SK-N-MC (cell line): Measurements from ENCODE around the gene DDIT4.
"Not testable (repeated sequence)": the region's sequence is repeated elsewhere in the genome, so short reads cannot be mapped to it uniquely, and the experiment has no call there.

ENCODE experiments used
- DNase-seq: peaks from one replicate; pipeline ENCODE4 v3.0.0-alpha.2; 2011; ENCODE audit warnings: low read depth, low spot score
- H3K27ac ChIP-seq: fragments of 200-600 bp; sonication (generic); 2 replicates; pipeline ENCODE4 v1.5.1; 2016; ENCODE audit warnings: mixed run types
- H3K36me3 ChIP-seq: fragments of 200-600 bp; sonication (generic); 2 replicates; pipeline ENCODE4 v1.6.1; 2017; ENCODE audit warnings: antibody characterized with exemption, low read length, mixed read lengths; ENCODE audit not compliant: insufficient read depth
- H3K4me3 ChIP-seq: fragments of 200-600 bp; sonication (generic); 2 replicates; pipeline ENCODE4 v1.5.1; 2016
- H3K9ac ChIP-seq: fragments of 200-600 bp; sonication (generic); 2 replicates; pipeline ENCODE4 v1.8.0; 2017; ENCODE audit warnings: mixed run types, mixed read lengths; ENCODE audit not compliant: insufficient read length
- H3K9me3 ChIP-seq: fragments of 200-600 bp; sonication (generic); 2 replicates; pipeline ENCODE4 v1.6.1; 2017; ENCODE audit warnings: low read depth, mild to moderate bottlenecking, antibody characterized with exemption, low read length, moderate library complexity, mixed read lengths
- EZH2 ChIP-seq: fragments of 200-600 bp; sonication (generic); IDR thresholded peaks from one replicate; pipeline ENCODE4 v1.6.1; 2017; ENCODE audit warnings: antibody characterized with exemption
- FOXP2 ChIP-seq: optimal IDR thresholded peaks from 2 replicates; pipeline ENCODE3; 2011; ENCODE audit warnings: mild to moderate bottlenecking, moderate library complexity; ENCODE audit not compliant: insufficient read depth; ENCODE audit errors: extremely low read length, control extremely low read depth
- POLR2AphosphoS5 ChIP-seq: IDR thresholded peaks from 2 replicates; pipeline ENCODE4 v1.6.1; 2012; ENCODE audit warnings: mild to moderate bottlenecking, low read depth, low read length, borderline replicate concordance

DDIT4 gene

DNA sequence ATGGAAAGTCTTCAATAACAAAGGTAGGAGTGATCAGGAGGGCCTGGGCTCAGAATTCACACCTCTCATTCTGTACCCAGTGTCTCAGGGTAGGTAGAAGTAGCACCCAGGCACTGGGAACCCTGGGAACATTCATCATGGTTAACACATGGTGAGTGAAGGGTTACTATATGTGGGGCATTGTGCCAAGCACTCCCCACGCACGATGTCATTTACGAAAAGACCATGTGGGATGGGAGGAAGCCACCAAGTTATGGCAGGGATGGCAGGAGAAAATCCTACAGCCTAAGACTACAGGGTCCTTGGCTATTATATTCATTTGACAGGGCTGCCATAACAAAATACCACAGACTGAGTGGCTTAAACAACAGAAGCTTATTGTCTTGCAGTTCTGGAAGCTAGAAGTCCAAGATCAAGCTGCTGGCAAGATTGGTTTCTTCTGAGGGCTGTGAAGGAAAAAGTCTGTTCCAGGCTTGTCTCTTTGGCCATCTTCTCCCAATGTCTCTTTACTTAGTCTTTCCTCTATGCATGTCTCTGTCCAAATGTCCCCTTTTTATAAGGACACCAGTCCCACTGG, 27.7 kb upstream of the DDIT4 start:
- no peak for TF ChIP-seq POLR2AphosphoS5
- TF ChIP-seq EZH2 = no peak
- TF ChIP-seq FOXP2 = no peak
- Histone ChIP-seq H3K9ac (no peak overlapping the region), H3K4me3 (no peak overlapping the region), H3K36me3 (no peaks in the 10 kb centered on the region), H3K27ac (no peak overlapping the region), H3K9me3 (no peaks in the 10 kb centered on the region)
- DNase-seq = no peak

DNA sequence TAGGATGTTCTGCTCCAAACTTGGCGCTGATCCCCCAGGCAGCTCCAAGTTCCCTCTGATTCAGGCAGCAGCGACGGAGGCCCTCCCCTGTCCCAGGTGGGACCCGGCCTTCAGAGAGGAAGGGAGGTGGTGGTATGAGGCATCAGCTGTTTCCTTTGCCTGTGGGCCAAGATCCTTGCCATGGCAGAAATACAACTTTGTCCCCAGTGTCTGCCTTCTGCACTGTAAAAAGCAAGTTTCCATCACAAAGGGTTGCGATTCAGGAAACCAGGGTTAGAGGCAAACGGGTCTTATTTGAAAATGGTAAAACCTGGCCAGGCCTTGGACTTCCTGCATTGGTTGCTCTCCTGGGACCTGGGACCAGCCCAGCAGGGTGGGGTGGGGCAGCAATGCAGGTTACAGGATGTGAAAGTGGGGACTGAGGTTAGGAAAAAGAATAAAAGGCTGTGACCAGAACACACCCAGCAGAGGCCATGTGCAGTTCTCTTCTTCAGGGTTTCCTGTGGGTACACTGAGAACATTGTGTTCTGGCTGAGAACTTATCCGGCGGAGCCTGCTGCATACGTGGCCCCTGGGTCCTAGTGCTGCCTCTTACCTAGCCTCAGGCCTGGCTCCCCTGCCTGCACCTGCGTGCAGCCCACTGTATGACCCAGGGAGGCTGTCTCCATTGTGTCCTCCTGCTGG, 25.1 kb upstream of the DDIT4 start:
- TF ChIP-seq POLR2AphosphoS5 (peak; percentile 55), FOXP2 (no peak)
- Histone ChIP-seq H3K9ac (peak overlapping the region; percentile 53), H3K4me3 (peak overlapping the region; percentile 43), H3K9me3 (no peaks in the 10 kb centered on the region), H3K36me3 (no peaks in the 10 kb centered on the region), H3K27ac (peak overlapping the region; percentile 78)
- no peak for DNase-seq

DNA sequence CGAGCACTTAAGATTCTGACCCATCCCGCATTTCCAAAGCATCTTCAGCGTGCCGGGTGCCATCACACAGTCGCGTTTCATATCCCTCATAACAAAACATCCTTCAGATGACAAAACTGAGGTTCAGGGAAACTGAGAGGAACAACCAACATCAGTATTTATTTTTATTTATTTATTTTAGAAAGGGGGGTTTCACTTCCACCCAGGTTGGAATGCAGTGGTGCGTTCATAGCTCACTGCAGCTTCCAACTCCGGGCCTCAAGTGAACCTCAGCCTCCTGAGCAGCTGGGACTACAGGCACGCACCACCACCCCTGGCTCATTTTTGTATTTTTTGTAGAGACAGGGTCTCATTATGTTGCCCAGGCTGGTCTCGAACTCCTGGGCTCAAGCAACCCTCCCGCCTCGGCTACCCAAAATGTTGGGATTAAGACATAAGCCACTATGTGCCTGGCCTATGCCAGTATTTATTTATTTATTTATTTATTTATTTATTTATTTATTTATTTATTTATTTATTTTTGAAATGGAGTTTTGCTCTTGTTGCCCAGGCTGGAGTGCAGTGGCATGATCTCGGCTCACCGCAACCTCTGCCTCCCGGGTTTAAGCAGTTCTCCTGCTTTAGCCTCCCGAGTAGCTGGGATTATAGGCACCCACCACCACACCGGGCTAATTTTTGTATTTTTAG, 24.4 kb upstream of the DDIT4 start:
- H3K9ac ChIP-seq, H3K36me3 ChIP-seq, H3K4me3 ChIP-seq, H3K27ac ChIP-seq, H3K9me3 ChIP-seq, DNase-seq: not testable (repeated sequence)

DNA sequence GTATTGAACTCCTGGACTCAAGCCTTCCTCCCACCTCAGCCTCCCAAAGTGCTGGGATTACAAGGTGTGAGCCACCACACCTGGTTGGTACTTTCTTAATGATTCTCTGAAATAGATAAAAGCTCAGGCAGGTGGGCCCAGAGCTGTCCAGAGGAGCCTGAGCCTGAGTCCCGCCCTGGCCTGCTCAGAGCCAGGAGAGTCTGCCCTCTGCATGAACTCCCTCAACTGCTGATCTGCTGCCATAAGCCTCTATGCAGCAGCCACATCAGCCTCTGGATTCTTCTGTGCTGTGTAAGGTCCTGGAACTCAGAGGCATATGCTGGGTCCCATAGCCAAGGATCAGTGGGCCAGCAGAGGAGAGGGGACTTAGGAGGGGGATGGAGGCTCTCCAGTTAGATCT, 23.1 kb upstream of the DDIT4 start:
- no peak overlapping the region for H3K27ac ChIP-seq
- no peaks in the 10 kb centered on the region for H3K9me3 ChIP-seq
- TF ChIP-seq FOXP2 = no peak
- TF ChIP-seq POLR2AphosphoS5 = no peak
- TF ChIP-seq EZH2 = no peak
- H3K9ac ChIP-seq = no peak overlapping the region
- H3K36me3 ChIP-seq = no peaks in the 10 kb centered on the region
- no peak for DNase-seq
- H3K4me3 ChIP-seq = no peak overlapping the region

DNA sequence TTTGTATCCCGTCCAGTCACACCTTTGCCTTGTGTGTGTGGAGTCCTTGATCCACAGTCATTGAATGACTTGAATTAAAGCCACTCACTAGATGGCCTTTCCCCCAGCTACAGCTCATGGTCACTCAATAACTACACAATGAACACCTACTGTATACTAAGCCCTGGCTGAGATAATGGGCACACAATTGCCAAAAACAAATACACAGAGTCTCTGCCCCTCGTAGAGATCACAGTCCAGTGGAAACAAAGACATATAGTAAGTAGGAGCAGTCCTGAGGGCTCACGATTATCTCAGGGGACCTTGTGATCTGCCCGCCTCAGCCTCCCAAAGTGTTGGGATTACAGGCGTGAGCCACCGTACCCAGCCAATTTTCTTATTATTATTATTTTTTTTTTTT, 22.1 kb upstream of the DDIT4 start:
- Histone ChIP-seq H3K36me3 (no peaks in the 10 kb centered on the region), H3K4me3 (no peak overlapping the region), H3K27ac (no peak overlapping the region), H3K9ac (no peak overlapping the region), H3K9me3 (no peaks in the 10 kb centered on the region)
- DNase-seq = no peak
- TF ChIP-seq POLR2AphosphoS5 (no peak), FOXP2 (no peak), EZH2 (no peak)

DNA sequence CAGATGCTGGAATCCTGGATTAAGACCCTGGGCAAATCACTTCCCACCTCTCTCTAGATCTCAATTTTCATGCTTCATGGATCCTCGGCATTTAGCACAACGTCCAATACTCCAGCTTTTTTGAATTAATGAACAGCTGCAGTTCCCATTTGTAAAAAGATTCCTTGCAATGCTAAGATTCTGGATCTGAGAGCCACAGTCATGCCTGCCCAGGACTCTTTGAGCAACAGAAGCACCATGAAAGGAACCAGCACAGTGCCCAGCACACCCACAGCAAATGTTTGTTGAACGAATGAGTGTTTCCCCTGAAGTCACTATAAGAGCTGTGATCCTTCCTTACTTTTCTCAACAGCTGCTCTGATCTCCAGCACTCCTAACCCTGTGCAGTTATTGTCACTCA, 20.8 kb upstream of the DDIT4 start:
- TF ChIP-seq POLR2AphosphoS5 (no peak), FOXP2 (no peak), EZH2 (no peak)
- H3K27ac ChIP-seq = peak overlapping the region; percentile 25; the same call in 1 of the 2 replicates

DNA sequence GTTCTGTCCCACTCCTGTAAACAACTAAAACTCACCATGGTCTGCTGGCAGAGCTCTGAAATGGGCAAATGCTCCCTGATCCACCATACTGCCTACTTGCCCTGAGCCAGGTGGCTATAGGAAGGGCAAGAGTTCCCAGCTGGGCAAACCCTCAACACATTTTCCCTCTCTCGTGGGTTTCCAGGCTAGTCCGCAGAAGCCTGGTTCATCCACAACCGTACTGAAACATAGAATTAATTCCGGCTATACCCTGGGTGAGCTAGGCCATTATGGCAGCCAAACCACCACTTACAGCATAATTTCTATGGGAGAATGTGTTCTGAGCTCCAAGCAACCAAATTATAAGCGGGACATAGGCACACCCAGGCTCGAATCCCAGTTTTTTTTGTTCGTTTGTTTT, 20.1 kb upstream of the DDIT4 start:
- DNase-seq = no peak
- TF ChIP-seq EZH2 (no peak), FOXP2 (no peak), POLR2AphosphoS5 (no peak)
- H3K27ac ChIP-seq = 0 out of 2 replicates have a peak overlapping the region, but pooled peaks have one; percentile 25
- H3K36me3 ChIP-seq = no peaks in the 10 kb centered on the region
- no peak overlapping the region for H3K4me3 ChIP-seq
- no peak overlapping the region for H3K9ac ChIP-seq
- H3K9me3 ChIP-seq = no peaks in the 10 kb centered on the region

More for the DNA sequence above, 20.8 kb upstream of the DDIT4 start:
- Histone ChIP-seq H3K9ac (no peak overlapping the region), H3K9me3 (no peaks in the 10 kb centered on the region), H3K4me3 (no peak overlapping the region), H3K36me3 (no peaks in the 10 kb centered on the region)
- no peak for DNase-seq

DNA sequence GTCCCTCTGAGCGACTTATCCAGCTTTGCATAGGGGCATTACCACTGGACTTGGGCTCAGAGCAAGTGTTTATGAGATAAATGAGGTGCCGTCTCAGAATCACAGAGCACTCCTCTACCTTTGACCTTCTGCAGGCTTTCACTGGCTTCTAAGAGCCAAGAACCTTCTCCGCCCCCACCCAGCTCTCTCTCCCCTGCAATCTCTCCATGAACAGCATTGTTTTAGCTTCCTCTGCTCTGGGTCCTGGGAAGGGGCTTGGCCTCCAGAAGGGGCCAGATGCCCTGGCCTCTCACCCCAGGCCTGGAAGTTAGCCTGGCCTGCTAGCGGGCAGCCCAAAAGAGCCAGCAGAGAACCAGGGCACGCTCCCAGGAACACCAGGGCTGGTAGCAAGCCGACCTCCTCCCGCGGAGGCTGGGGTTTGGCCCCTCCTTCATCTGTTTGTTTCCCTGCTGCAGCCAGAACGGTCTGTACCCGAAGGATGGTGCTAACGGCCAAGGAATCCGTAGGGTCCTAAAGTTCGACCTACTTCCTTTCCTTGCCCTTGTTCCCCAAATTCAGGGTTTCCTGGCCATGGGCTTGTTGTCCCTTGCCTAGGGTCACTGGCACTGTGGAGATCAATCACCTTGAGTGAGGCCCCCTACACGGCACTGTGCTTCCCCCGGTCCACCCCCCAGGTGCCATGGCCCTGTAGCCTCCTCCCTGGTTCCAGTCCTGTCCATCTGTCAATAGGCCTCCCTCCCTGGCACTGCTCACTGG, 18.7 kb upstream of the DDIT4 start:
- Histone ChIP-seq H3K9me3 (no peaks in the 10 kb centered on the region), H3K27ac (no peak overlapping the region), H3K36me3 (no peaks in the 10 kb centered on the region), H3K9ac (no peak overlapping the region), H3K4me3 (no peak overlapping the region)
- no peak for TF ChIP-seq POLR2AphosphoS5
- no peak for TF ChIP-seq FOXP2
- TF ChIP-seq EZH2 = no peak
- no peak for DNase-seq
